Left colon (tissue), 2 donors: ENCODE measurements around the gene LRRFIP1. TPM values are rescaled to one million over a fixed set of nuclear protein-coding genes. Genes with fewer than 3 reads are reported as not detected.

Source experiments
- ATAC-seq: fragments of 200-7000 bp; cut with Tn5 transposase; one replicate; pipeline ENCODE4 v1.9.1; 2020; ENCODE audit warnings: mild to moderate bottlenecking, moderate library complexity
- DNase-seq, 2 donors: peaks; one replicate each; pipeline ENCODE4 v3.0.0-alpha.2; 2020
- intact Hi-C, 2 donors: fragments of 100-400 bp; cut with DNase I in 1 of 2; cut with micrococcal nuclease in 1 of 2; formaldehyde crosslinking; loops; one replicate each; pipeline versions ENCODE4 v1.11.2 to v1.14.0; 2022; cut with DNase I, micrococcal nuclease
- total RNA-seq, 2 donors: library from RNA; stranded (reverse); fragmentation: NEBNext Ultra II Directional; extraction: Animal tissue kit (Norgen Biotek cat#: 25700); gene quantifications; one replicate each; pipeline ENCODE4 v1.2.1, GENCODE V29; 2021
- donor health status: DM: no; HTN: no; CAD: no.
- donor health status: DM: yes; HTN: yes; CAD: no.

LRRFIP1 gene
- total RNA-seq, 2 donors from 2014 or later = 121 to 123 TPM

- DNase-seq (no peak), ATAC-seq (peak; percentile 58)
- intact Hi-C loops = no loop called here
Observed at GRCh38 chr2:237725661-237726060, 98.3 kb downstream of the LRRFIP1 start.

DNA sequence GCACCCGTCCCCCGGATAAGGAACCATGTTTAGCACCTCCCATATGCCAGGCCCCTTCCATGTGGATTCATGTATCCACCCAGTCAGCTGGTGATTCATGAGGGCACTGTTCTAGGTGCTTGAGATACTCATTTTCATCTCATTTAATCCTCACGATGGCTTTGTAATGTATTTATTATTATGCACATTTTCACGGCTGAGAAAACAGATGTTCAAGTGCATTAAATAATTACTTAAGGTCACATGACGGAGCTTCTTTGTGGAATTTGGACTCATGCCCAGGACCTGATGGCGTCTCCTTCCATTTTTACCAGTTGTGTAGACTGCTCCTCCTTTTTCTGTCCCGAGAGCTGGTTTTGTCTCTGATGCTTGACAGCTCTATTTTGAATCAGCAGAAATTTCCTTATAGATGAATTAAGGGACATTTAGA lies 99.0 kb downstream of the LRRFIP1 start:
- peak; percentile 32 for ATAC-seq
- intact Hi-C loops = no loop called here
- no peak for DNase-seq

DNA sequence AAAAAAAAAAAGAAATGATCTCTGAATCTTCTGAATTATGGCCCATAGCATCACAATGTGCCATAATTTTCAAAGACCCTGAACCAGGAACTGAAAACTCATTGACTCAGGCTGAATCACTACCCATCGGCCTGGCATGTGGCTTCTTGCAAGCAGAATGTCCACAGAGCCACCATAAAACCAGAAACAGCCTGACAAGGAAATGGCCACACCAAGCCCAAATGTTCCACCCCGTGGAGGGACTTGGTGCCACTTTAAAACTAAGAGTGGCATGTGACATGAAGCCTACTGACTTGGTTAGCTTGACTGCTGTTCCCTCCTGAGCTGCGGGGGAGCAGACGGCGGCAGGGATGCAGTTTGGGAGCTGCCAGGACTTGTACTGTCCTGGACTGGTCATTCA lies 100.0 kb downstream of the LRRFIP1 start:
- ATAC-seq = peak; percentile 34
- peak in 1 of 2 donors; percentile 55 for DNase-seq
- intact Hi-C loops = no loop called here

- DNase-seq (no peak), ATAC-seq (no peak)
- intact Hi-C loops = no loop called here
Observed at GRCh38 chr2:237729681-237730475, 102.5 kb downstream of the LRRFIP1 start.

GRCh38 chr2:237731663-237732062 lies 104.3 kb downstream of the LRRFIP1 start:
- intact Hi-C loops = no loop called here
- no peak for ATAC-seq

GRCh38 chr2:237732070-237732469 lies 104.7 kb downstream of the LRRFIP1 start:
- DNase-seq (no peak), ATAC-seq (no peak)
- intact Hi-C loops = no loop called here

More at GRCh38 chr2:237731663-237732062, 104.3 kb downstream of the LRRFIP1 start:
- DNase-seq = no peak

DNA sequence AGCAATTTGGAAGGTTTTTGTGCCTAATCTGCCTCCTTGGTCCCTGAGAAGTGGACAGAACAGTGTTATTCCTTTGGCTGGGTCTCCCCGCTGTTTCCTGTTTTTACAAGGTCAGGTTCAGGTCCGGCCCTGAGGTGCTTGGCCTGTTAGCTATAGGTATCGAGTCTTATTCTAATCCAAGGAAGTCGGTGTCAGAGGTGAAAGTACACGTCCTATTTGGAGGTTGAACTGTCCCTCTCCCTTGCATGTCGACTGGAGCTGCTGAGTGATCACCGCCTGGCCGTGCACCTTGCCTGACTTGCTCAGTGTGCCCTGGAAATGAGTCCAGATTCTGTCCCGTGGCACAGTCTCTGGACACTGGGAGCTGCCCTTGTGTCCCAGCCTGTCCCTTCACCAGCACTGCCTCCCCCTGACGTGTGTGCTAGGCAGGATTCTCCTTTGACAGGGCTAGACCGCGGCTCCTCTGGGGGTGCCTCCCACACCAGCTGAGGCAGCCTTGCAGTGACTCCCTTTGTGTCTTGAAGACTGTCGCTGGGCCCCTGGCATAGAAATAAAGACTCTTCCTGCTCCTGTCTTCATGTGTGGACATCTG lies 105.5 kb downstream of the LRRFIP1 start:
- DNase-seq (no peak), ATAC-seq (peak; percentile 42)
- intact Hi-C loops = no loop called here

DNA sequence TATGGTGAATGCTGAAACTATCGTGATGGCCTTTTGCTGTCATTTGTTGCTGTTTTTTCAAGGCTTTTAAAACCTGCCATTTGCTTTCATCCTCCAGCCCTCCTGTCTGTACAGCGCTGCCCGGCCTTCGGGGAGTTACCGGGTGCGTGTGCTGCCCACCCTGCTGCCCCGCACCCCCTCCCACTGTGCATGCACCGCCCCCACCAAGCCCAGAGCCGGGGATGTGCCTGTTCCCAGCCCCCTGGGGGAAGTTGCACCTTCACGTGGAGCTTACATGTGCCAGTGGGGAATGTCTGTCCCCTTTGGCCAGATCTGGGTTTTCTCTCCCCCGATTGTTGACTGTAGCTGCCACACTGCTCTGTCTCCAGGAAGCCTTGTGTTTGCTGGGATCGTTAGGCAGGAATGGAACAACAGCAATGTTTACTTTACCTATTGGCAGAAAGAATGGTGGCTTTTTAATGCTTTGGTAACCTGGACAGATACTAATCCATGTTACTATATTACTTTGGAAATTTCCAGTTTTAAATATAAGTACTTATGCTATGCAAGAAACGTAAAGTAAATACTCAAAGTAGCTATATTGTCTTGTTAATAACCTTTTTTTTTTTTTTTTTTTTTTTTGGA lies 106.4 kb downstream of the LRRFIP1 start:
- peak; percentile 70 for ATAC-seq
- peak in 1 of 2 donors; percentile 60 for DNase-seq

GRCh38 chr2:237734905-237735623 lies 107.7 kb downstream of the LRRFIP1 start:
- intact Hi-C loops = no loop called here
- DNase-seq (no peak), ATAC-seq (peak; percentile 20)

More for the DNA sequence above, 106.4 kb downstream of the LRRFIP1 start:
- intact Hi-C loops = no loop called here

- ATAC-seq = no peak
- intact Hi-C loops = no loop called here
- no peak for DNase-seq
Observed at GRCh38 chr2:237735798-237736197, 108.4 kb downstream of the LRRFIP1 start.

GRCh38 chr2:237736783-237737182 lies 109.4 kb downstream of the LRRFIP1 start:
- DNase-seq (no peak), ATAC-seq (no peak)
- intact Hi-C loops = no loop called here

- DNase-seq (no peak), ATAC-seq (no peak)
- intact Hi-C loops = no loop called here
Observed at GRCh38 chr2:237737196-237737865, 109.9 kb downstream of the LRRFIP1 start.

- DNase-seq (no peak), ATAC-seq (no peak)
- intact Hi-C loops = no loop called here
Observed at GRCh38 chr2:237738255-237738654, 110.9 kb downstream of the LRRFIP1 start.

DNA sequence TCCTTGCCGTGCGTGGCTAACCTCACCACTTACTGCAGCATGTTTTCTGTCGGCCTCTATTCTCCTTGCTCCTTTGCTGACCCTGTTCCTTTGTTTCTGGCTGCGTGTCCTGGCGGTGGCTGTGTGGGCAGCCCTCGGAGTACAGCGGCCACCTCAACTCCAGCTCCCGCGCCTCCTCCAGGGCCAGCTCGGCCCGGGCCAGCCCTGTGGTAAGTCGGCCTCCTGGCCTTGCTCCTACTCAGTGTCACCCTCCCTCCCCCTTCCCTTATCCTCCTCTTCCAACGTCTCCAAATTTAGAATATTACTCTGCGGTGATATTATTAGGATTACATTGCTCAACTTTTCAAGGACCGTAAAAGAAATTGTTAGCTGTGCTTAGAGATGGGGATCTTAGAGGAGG lies 111.7 kb downstream of the LRRFIP1 start:
- no peak for DNase-seq
- intact Hi-C loops = no loop called here
- no peak for ATAC-seq

- ATAC-seq (peak; percentile 32), DNase-seq (no peak)
- intact Hi-C loops = loop anchor here (10.0 kb wide), 3 partner anchors 67 to 157 kb away; partner anchors contain the start of gene RAB17 (in 1 of the 2)
Observed at GRCh38 chr2:237742191-237742590, 114.8 kb downstream of the LRRFIP1 start.

GRCh38 chr2:237742614-237743013 lies 115.2 kb downstream of the LRRFIP1 start:
- intact Hi-C loops = loop anchor here (10.0 kb wide), 3 partner anchors 68 to 158 kb away; partner anchors contain the start of gene RAB17 (in 1 of the 2)
- peak; percentile 58 for ATAC-seq
- DNase-seq = no peak

- intact Hi-C loops = loop anchor here (10.0 kb wide), 3 partner anchors 68 to 158 kb away; partner anchors contain the start of gene RAB17 (in 1 of the 2)
- ATAC-seq = peak; percentile 63
Observed at GRCh38 chr2:237743024-237743423, 115.6 kb downstream of the LRRFIP1 start.

GRCh38 chr2:237743561-237744269 lies 116.3 kb downstream of the LRRFIP1 start:
- ATAC-seq = peak; percentile 21

More at GRCh38 chr2:237743024-237743423, 115.6 kb downstream of the LRRFIP1 start:
- DNase-seq = no peak

More at GRCh38 chr2:237743561-237744269, 116.3 kb downstream of the LRRFIP1 start:
- no peak for DNase-seq
- intact Hi-C loops = loop anchor here (10.0 kb wide), 3 partner anchors 69 to 159 kb away; partner anchors contain the start of gene RAB17 (in 1 of the 2)
